Measurements from ENCODE around the gene IMMP2L.

Gene IMMP2L

DNA sequence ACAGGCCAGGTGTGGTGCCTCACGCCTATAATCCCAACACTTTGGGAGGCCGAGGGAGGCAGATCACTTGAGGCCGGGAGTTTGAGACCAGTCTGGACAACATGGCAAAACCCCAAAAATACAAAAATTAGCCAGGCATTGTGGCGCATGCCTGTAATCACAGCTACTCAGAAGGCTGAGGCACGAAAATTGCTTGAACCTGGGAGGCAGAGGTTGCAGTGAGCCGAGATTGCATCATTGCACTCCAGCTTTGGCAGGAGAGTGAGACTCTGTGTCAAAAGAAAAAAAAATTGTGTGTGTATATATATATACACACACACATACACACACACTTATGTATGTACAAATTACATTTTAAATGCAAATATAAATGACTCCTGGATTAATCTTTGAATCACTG lies 548.2 kb downstream of the IMMP2L start:
- TF ChIP-seq POLR2AphosphoS5 (IDR thresholded peaks at IDR 0.05; ENCODE audit: low read depth, low read length) (no peak), FOXP2 (optimal IDR thresholded peaks at IDR 0.05; ENCODE audit: borderline replicate concordance, extremely low read depth, extremely low read length, insufficient read depth) (no peak), TAF1 (IDR thresholded peaks at IDR 0.05; ENCODE audit: borderline replicate concordance, insufficient read depth, low read length) (no peak), SIN3A (IDR thresholded peaks at IDR 0.05; ENCODE audit: borderline replicate concordance, insufficient read depth, low read length) (no peak)
- TF ChIP-seq, protein P1, sequence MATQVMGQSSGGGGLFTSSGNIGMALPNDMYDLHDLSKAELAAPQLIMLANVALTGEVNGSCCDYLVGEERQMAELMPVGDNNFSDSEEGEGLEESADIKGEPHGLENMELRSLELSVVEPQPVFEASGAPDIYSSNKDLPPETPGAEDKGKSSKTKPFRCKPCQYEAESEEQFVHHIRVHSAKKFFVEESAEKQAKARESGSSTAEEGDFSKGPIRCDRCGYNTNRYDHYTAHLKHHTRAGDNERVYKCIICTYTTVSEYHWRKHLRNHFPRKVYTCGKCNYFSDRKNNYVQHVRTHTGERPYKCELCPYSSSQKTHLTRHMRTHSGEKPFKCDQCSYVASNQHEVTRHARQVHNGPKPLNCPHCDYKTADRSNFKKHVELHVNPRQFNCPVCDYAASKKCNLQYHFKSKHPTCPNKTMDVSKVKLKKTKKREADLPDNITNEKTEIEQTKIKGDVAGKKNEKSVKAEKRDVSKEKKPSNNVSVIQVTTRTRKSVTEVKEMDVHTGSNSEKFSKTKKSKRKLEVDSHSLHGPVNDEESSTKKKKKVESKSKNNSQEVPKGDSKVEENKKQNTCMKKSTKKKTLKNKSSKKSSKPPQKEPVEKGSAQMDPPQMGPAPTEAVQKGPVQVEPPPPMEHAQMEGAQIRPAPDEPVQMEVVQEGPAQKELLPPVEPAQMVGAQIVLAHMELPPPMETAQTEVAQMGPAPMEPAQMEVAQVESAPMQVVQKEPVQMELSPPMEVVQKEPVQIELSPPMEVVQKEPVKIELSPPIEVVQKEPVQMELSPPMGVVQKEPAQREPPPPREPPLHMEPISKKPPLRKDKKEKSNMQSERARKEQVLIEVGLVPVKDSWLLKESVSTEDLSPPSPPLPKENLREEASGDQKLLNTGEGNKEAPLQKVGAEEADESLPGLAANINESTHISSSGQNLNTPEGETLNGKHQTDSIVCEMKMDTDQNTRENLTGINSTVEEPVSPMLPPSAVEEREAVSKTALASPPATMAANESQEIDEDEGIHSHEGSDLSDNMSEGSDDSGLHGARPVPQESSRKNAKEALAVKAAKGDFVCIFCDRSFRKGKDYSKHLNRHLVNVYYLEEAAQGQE (IDR thresholded peaks at IDR 0.05; ENCODE audit: insufficient read depth in 1 of 2, low read depth in 2 of 2, low read length in 2 of 2): no peak

DNA sequence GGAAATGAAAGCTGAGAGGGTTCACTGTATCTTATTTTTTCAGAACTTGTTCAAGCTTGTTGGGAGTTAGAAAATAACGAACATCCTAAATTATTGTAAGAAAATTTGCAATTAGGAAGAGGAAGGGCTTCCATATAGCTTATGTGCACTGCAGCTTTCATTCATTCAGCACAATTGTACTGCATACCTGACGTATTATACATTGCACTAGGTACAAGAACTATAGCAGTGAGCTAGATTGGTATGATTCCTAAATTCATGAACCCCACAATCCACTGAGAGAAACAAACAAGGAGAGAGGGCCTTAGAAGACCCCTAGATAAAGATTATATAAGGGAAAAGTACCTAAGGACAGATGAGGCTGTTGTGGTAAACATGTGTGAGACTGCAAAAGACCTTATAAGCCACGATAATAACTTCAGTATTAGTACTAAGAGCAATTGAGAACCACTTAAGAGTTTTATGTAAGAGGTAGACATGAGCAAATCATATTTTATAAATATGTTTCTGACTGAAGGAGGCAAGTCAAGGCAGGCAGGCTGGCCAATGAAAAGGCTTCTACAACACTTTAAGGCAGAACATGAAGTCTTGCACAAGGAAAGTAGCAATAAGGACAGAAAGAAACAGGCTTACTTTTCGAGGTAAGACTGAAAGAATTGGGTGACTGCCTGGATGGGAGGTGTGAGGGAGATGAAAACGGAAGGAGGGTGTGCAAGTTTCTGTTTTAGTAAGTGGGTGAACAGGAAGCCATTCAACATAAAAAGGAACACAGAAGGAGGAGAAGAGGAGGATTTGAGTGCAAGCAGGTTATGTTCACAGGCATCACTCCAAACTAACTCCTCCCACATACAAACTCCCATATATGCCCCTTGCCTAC lies 549.3 kb downstream of the IMMP2L start:
- TF ChIP-seq SIN3A (IDR thresholded peaks at IDR 0.05; ENCODE audit: borderline replicate concordance, insufficient read depth, low read length) (no peak), FOXP2 (optimal IDR thresholded peaks at IDR 0.05; ENCODE audit: borderline replicate concordance, extremely low read depth, extremely low read length, insufficient read depth) (no peak), TAF1 (IDR thresholded peaks at IDR 0.05; ENCODE audit: borderline replicate concordance, insufficient read depth, low read length) (no peak), POLR2AphosphoS5 (IDR thresholded peaks at IDR 0.05; ENCODE audit: low read depth, low read length) (no peak)
- TF ChIP-seq, protein P1 (IDR thresholded peaks at IDR 0.05; ENCODE audit: insufficient read depth in 1 of 2, low read depth in 2 of 2, low read length in 2 of 2): no peak

DNA sequence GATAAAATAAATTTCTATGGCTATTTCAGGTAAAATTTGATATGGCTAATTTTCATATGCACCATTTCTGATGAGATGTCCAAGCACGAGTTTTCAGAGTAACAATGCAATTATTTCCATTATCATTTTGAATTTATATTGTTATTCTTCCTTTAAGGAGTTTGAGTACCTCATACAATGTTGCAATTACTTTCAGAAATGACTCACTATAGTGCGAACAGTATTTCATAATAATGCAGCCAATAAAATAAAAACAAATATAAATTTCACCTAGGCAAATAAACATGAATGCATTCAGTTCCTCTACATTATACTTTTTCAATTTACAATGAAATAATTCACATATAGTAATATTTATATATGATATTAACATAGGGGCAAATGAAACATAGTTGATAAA lies 550.1 kb downstream of the IMMP2L start:
- TF ChIP-seq FOXP2 (optimal IDR thresholded peaks at IDR 0.05; ENCODE audit: borderline replicate concordance, extremely low read depth, extremely low read length, insufficient read depth) (no peak), TAF1 (IDR thresholded peaks at IDR 0.05; ENCODE audit: borderline replicate concordance, insufficient read depth, low read length) (no peak), POLR2AphosphoS5 (IDR thresholded peaks at IDR 0.05; ENCODE audit: low read depth, low read length) (no peak), SIN3A (IDR thresholded peaks at IDR 0.05; ENCODE audit: borderline replicate concordance, insufficient read depth, low read length) (no peak)
- TF ChIP-seq, protein P1 (IDR thresholded peaks at IDR 0.05; ENCODE audit: insufficient read depth in 1 of 2, low read depth in 2 of 2, low read length in 2 of 2): no peak

DNA sequence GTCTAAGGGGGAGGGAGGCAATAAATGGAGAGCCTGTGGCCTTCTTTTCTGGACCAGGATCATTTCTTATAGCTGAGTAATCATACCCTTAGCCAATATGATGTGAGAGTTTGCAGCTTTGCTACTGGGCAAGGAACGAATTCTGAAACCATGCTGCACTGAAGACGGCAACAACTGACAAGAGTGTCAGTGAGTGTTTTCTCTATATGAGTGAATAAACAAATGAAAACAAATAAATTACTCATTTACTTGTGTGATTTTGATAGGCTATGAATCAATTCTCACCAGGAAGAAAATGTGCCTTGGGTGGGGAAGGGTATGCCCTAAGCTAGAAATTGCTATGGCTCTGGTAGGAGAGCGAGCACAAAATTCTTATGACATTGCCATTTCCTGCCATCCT lies 550.8 kb downstream of the IMMP2L start:
- TF ChIP-seq SIN3A (IDR thresholded peaks at IDR 0.05; ENCODE audit: borderline replicate concordance, insufficient read depth, low read length) (no peak), POLR2AphosphoS5 (IDR thresholded peaks at IDR 0.05; ENCODE audit: low read depth, low read length) (no peak), FOXP2 (optimal IDR thresholded peaks at IDR 0.05; ENCODE audit: borderline replicate concordance, extremely low read depth, extremely low read length, insufficient read depth) (no peak), TAF1 (IDR thresholded peaks at IDR 0.05; ENCODE audit: borderline replicate concordance, insufficient read depth, low read length) (no peak)
- TF ChIP-seq, protein P1 (IDR thresholded peaks at IDR 0.05; ENCODE audit: insufficient read depth in 1 of 2, low read depth in 2 of 2, low read length in 2 of 2): no peak
